UCSD-AML1 (cell line): ENCODE data around the gene DNAJB12.
A peak's percentile ranks its signal among the peaks of the same experiment; 100 is the strongest.
"Not testable (repeated sequence)": the region's sequence is repeated elsewhere in the genome, so short reads cannot be mapped to it uniquely, and the experiment has no call there.

Experiments used
- DNase-seq: peaks from one replicate; lab custom pipeline; 2025; ENCODE audit not compliant: unreplicated experiment; lab: John Stamatoyannopoulos, UW

DNAJB12 gene

DNA sequence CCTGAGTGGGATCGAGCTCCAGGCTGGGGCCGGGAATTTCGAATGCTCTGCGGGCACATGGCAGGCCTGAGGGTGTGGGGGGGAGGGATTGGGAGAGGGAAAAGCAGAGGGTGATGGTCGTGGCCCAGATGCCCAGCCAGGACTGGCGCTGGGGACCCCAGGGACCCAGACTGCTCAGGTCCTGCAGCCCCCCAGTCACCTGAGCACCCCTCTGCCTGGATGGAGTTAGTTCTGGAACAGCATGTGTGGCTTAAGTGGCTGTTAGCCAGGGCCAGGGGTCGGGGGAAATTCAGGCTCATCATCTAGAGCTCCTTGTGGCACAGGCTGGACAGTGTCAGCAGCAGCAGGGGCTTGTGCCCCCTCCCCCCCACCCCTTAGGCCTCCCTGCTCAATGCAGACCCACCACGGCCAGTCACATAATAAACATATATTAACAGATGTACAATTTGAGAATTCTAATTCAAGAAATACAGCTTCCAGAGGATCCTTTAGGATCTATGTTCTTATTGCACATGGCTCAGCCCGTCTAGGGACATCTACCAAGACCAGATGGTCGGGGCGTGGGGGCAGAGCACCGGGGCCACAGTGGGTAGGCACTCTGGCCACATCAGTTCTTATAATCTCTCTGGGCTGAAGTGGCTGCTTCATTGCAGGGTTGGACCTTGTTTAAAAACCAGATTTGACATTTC lies 22.2 kb downstream of the DNAJB12 start:
- peak; percentile 44 for DNase-seq

DNA sequence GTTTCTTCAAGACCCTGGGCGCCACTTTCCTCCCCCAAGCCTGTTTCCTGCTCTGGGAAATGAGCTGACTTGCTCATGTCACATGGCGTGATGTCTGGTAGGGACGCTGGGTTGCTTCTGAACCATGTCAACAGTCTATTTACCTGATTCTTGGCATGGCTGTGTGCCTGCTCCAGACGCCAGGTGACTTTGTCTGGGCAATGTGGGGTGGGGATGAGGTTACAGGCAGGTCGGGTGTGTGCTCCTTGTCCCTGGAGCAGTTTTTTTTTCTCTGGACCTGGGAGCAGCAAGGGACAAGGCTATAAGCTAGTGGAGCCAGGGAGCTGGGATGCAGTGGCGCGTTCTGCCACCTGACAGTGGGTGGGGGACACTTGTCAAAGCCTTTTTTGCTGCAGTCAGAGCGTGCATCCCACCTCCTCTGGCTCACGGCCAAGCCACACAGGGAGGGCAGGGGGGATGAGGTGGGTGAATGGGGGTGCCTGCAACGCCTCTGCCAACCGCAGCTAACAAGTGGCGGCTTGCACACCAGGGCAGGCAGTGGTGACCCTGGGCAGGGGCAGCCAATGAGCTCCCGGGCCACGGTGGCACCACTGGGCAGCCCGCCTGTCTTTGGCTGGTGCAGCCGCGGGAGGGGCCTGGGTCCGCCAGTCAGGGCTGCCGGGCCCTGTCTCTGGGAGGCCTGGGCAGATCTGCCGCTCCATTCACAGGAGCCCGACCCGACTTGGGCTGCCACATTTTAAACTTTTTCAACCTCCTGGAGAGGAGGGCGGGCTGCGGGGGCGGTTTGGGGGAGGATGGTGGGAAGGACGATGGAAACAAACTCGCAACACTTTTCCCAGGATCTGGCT lies 22.9 kb downstream of the DNAJB12 start:
- DNase-seq, result peak; percentile 96

DNA sequence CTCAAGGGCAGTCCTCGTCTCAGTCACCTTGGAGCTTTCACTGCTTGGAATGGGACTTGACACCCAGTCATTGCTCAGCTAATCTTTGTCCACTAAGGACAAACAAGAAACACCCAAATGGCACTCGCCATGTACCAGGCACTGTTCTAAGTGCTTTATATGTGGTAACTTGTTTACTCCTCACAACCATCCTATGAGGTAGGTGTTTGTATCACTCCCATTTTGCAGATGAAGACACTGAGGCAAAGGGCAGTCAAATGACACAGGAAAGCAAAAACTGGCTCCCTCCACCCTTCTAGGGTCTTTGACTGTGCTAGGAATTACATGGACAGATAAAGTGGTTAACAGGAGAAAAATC lies 24.7 kb downstream of the DNAJB12 start:
- DNase-seq, result no peak

DNA sequence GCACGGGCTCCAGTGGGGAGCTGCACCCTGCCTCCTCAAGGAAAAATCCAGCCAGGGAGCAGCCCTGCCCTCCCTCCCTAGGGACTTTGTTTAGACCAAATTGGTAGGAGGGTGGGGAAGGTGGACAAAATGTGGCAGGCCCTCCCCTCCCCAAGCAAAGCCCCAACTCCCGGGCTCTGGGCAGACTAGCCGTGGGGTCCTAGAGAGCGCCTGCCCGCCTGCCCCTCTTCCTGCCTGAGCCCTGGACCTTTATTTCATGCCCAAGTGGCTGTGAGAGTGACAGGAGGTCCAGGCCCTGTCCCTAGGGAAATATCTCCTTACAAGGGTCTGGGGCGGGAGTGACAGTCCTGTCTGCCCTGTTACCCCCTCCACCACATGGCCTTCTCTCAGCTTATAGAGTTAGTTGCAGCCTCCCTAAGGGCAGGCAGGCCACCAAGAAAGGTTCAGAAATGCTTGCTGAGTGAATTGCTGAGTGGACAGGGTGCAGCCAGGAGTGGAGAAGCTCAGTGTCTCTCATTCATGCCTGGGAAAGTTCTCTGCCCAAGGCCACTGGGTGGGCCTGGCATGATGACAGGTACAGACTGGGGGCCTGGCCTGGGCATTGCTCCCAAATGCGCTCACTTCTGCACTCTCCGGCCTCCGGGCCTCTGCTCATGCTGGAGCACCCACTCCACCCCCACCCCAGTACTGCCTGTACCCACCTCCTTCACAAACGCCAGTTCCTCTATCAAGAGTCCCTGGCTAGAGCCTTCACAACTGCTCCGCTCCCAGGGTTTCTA lies 25.2 kb downstream of the DNAJB12 start:
- no peak for DNase-seq

DNA sequence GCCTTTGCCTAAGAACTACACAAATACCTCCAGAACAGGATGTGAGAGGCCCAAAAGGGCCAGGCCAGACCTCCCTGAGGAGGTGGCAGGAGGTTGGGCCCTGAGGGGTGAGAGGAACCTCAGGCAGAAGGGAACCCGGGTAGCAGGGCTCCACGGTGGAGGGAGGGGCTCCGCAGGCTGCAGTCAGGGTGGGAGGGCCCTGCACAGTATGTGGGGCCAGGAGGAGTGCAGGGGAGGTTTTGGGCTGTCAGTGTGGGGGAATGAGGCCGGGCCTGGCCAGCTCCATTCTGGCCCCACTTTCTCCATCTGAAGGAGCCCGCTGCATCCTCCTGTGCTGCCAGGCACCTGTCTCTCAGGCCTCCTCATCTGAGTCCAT lies 25.9 kb downstream of the DNAJB12 start:
- DNase-seq, result peak; percentile 64

DNA sequence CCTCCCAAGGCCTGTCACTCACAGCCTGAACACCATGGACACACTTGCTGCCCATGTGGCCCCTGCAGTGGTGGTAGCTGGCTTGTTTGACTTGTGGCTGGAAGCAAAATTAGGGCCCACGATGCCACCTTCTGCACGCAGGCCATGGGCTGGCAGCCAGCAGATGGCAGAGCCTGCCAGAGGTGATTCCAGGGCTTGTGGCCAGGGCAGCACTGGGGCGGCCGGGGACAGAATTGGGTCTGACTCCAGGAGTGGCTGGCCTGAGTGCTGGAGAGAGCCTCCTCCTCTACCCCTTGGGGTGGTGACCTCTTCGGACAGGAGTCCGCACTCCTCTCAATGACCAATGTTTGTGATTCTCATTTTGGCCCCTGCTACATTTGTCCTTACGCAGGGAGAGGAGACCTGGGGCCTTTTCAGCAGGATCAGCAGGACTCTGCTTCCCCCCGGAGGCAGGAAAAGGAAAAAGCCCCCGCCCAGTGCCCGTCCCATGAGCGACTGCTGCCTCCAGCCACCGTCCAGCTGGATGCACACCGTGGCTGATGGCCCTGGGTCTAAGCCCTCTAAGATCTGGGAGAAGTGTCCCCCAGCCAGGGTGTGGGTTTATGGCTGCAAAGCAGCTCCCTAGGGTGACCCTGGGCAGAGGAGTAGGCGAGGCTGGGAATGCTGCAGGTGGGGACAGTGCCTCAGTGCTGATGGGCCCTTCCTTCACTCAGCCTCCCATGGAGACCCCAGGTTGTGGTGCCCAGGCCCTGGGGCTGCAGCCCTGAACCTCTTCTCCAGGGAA lies 26.5 kb downstream of the DNAJB12 start:
- peak; percentile 78 for DNase-seq

DNA sequence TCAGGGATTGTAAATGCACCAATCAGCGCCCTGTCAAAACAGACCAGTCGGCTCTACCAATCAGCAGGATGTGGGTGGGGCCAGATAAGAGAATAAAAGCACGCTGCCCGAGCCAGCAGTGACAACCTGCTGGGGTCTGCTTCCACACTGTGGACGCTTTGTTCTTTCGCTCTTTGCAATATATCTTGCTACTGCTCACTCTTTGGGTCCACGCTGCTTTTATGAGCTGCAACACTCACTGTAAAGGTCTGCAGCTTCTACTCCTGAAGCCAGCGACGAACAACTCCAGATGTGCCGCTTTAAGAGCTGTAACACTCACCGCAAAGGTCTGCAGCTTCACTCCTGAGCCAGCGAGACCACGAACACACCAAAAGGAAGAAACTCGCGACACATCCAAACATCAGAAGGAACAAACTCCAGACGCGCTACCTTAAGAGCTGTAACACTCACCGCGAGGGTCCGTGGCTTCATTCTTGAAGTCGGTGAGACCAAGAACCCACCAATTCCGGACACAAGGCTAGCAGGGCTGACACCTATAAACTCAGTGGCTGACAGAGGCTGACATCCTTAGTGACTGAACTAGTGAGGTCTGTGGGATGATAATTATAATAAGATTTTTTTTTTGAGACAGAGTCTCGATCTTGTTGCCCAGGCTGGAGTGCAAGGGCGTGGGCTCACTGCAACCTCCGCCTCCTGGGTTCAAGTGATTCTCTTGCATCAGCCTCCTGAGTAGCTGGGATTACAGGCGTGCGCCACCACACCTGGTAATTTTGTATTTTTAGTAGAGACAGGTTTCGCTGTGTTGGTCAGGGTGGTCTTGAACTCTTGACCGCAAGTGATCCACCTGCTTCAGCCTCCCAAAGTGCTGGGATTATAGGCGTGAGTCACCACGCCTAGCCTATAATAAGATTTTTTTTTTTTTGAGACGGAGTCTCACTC lies 27.8 kb downstream of the DNAJB12 start:
- not testable (repeated sequence) for DNase-seq

DNA sequence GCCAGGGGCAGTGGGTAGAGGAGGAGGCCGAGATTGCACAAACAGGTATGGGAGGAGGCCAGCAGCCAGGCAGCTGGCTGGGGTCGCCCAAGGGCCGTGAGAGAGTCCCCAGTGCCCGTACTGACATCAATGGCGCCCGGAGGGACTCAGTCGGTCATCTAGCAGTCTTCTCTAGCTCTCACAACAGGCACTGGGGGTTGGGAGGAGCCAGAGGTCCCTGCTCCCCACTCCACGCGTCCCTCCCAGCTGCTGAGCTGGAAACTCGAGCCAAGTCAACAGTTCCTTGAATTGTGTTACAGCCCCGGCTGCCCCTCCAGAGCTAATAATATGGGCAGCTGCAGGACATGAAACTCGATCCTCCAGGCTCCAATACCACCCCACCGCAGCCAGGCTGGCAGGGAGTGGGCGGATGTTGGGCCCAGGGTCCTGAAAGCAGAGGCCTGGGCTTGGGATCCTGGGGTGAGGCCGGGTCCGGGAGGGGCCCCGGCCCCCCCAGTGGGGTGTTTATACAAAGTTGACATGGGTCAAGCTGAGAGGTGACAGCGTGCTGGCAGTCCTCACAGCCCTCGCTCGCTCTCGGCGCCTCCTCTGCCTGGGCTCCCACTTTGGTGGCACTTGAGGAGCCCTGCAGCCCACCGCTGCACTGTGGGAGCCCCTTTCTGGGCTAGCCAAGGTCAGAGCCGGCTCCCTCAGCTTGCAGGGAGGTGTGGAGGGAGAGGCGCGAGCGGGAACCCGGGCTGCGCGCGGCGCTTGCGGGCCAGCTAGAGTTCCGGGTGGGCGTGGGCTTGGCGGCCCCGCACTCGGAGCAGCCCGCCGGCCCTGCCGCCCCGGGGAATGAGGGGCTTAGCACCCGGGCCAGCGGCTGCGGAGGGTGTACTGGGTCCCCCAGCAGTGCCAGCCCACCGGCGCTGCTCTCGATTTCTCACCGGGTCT lies 29.2 kb downstream of the DNAJB12 start:
- not testable (repeated sequence) for DNase-seq

DNA sequence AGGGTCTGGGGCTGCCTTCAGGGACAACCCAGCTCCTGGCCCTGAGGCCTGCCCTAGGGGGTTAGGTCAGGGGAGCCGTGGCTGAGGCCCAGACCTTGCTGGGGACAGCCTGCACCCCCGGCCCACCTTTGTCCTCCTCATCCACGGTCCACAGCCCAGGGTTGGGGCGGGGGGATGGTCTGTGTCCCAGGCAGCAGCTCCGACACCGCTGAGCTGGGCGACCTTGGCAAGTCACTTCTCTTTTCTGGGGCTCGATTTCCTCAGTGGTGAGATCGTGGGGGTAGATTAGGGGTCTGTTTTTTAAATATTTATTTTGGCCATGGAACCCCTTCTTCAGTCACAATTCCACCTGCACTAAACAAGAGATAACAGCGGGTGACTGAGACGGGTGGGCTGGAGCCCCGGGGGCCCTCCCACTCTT lies 30.9 kb downstream of the DNAJB12 start:
- peak; percentile 62 for DNase-seq

DNA sequence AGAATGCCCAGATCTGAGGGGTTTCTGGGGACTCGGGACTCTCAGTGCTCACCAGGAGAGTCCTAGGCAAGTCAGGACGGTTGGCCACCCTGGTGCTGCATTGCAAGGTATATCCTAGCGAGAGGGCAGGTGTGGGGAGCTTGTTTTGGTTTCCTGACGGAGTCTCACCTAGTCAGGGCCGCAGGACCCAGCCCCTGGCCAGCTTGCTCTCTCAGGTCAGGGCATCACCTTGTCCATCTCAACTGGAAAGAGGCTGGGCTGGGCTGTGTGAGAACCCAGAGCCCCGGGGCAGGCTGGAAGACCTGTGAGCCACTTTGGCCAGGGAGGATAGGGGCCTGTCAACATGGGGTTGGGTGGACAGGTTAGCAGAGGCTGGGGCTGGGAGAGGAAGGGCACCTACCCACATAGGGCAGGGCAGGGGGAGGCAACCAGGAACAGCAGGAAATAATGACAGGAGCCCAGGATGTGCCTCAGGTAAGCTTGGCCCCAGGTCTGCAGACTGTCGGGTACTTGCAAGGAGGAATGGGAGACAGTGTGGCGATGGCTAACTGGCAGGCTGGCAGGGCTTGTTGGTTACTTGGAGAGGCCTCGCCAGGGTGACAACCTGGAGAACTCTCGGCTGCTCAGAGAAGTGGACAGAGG lies 31.5 kb downstream of the DNAJB12 start:
- no peak for DNase-seq

DNA sequence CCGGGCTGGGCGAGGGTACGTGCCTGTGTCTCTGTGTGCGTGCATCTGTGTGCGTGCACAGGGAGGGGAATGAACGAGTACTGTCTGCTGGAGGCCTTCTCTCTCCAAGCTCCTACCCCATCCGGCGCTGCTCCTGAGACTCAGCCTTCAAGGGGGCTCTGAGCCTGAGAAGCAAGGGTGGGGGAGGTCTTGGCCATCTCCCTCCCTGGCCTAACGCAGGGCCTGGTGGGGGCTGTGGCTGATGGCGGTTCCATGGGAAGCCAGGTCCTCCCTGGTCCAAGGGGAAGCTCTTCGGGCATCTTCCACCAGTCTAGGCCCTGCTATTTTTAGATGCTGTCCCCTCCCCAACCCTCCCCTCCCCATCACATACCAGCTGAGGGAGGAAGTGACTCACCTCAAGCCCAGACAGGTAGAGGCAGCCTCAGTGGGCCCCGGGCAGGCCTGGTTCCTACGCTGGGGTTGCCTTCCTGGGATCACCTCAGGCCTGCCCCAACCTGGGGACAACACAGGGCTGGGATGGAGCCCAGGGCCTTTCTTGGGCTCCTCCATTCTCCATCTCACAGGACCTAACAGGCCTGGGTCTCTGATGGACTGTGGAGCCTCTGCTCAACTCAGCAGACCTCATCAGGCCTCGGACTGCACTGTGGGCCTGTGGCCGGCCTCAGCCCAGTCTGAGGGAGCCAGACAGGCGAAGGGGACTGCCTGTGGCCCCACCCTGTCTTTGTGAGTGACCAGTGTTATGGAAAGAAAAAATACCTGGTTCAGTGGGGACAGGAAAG lies 32.2 kb downstream of the DNAJB12 start:
- DNase-seq, result no peak

DNA sequence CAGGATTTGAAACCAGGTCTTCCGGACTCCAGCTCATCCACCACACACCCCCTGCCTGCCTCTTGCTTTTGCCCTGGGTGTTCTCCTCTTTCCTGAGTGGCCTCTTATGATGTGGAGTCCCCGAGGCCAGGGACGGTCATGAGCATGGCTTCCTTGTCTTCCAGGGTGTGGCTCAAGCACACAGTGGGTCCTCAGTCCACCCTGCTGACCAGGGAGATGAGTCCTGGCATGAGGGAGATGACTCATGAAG lies 32.8 kb downstream of the DNAJB12 start:
- DNase-seq, result no peak

DNA sequence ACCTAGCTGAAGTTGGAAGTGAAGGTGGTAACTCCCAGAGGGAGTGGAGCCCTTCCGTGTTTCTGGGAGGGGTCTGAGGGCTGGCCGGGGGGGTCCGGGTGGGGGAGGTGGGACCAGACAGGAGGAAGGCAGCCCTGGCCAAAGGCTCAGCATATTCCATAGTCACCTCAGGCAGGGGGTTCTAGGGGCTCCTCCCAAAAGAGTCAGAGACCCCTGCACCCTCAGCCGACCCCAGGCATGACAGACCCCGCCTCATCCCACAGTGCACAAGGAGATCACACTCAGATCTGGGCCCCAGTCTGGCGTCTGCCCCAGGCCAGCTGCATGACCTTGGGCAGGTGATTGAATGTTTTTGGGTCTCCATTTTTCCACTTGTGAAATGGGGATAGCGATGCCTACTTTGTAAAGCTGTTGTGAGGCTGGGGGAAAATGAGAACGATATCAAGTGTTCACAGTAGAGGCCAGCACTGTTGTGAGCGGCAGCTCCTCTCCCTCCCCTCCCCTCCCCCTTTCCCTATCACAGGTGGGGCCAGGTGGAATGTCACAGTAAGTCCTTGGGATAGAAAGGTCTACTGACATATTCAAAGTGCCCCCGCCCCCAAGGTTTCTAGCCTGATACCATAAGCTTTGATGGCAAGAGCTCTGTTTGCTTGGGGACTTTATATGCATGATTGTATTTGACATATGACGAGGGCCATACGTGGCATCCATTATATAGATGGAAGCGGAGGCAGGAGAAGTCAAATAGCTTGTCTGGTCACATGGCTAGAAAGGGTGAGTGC lies 33.3 kb downstream of the DNAJB12 start:
- no peak for DNase-seq

DNA sequence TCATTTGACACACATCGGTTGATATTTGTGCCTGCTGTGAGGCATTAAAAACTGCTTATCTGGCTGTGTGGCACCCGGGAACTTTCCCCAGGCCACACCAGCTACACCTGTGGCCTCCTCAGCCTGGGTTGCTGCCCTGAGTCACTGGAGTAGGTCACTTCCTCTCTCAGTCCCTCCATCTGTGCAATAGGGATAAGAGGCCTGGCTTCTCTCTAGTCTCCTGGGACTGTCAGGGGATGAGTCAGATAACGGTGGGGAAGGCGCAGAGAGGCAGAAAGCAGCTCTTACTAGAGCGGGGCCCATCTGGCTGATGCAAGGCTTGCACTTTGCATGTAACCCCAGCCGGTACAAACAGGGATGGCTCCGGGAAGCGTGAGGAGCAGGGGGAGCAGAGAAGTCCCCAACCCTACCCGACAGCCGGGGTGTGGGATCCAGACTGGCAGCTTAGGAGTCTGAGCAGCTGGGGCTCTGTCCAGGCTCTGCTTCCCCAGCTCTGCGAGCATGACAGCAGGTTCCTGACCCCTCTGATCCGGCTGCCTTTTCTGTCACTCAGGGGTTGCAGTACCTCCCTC lies 34.0 kb downstream of the DNAJB12 start:
- DNase-seq, result peak; percentile 89

DNA sequence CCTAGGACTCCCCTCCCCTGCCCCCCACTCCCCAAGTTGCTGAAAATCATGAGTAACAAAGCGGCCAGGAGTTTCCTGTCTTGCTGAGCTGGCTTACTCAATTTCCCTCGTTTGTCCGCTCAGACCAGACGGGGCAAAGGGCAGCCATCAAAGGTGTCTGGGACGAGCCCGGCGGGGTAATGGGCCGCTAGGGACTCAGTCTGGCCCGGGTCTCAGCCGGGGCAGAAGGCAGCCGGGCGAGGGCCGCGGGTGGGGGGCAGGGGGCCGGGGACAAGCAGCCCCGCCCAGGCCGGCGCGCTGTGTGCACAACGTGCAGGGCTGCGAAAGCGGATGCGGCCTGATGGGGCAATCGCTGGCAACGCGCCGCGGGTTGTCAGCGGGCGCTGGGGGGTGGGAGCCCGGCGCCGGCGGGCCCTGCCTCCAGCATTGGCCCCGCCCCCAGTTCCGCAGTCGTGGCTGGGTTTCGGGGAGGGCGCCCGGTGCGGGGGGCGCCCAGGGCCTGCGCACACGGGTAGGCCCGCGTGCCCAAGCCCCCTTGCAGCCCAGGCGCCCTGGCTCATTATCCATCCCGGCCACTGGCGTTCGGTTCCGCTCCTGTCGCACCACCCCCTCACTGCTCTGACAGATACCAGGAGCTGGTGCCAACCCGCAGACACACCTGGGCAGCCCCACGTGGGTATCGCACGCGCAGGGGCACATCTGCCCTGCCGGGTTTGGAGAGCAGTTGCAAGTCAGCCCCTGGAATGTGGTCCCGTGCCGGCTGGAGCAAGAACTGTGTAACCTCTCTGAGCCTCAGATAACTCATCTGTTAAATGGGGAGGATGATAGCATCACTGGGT lies 35.1 kb downstream of the DNAJB12 start:
- DNase-seq, result peak; percentile 93
